Effector CD8-positive, alpha-beta T cell (primary cell): ENCODE data around the gene SYN1.
A peak's percentile ranks its signal among the peaks of the same experiment; 100 is the strongest.
"Not testable (repeated sequence)": the region's sequence is repeated elsewhere in the genome, so short reads cannot be mapped to it uniquely, and the experiment has no call there.

Experiments used
- DNase-seq: peaks from one replicate; lab custom pipeline; 2025; lab: John Stamatoyannopoulos, UW
- total RNA-seq, 4 experiments: gene quantifications; one replicate each; lab custom pipeline; 2026; lab: John Stamatoyannopoulos, UW

SYN1 gene
- 0 to 0.24 (median 0.04) reads per million in 4 experiments for total RNA-seq

GRCh38 chrX:47619486-47620302 is at the start of gene SYN1:
Gene SYN1, minus strand, starts transcription at chrX:47619857. Its CDS starts 129 bp downstream, at chrX:47619728.
- peak; percentile 65 for DNase-seq

DNA sequence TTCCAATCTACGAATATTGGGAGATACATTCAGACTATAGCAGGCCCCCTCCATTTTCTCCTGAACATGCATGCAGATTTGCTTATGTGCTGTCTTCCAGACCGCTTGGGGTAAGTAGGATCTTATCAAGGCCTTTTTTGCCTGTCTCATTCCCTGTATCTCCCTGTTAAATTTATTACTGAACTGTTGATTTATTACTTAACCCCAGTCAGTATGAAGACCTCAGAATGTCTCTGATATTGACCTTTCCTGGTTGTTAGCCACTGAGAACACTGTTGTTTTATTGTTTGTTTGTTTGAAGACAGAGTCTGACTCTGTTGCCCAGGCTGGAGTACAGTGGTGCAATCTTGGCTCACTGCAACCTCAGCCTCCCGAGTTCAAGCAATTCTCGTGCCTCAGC is 46.1 kb upstream of the SYN1 start:
- not testable (repeated sequence) for DNase-seq

DNA sequence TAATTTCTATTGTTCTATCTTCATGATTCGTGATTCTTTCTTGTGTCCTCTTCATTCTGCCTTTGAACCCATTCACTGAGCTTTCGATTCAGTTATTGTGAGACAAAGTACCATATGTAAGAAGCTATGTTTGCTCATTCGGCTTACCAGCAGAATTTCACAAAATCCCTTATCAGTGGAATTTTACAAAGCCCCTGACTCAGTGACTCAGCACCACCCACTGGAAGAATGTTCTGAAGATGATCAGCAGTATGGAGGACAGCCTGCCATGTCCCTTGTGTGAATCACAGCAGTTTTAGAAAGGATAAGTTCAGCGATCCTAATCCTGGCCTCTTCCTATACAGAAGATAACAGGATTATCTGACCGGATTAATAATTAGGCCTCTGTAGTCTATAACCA is 45.1 kb upstream of the SYN1 start:
- no peak for DNase-seq

- DNase-seq, result no peak
Measured at GRCh38 chrX:47662144-47662657, 42.5 kb upstream of the SYN1 start.

GRCh38 chrX:47661539-47661938 is 41.9 kb upstream of the SYN1 start:
- DNase-seq, result no peak

DNA sequence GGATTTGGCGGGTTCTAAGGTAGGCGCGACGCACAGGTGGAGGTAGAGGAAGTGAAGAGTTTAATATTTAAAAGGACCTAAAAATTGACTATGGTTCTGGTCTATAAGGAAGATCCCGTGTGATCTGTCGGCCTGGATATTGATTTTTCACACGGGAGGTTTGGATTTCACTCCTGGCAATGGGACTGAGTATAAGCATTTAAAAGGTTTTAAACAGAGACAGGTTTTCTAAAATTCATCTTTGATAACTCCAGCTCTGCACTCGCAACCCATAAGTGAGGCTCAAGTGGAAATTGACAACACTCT is 39.7 kb upstream of the SYN1 start:
- DNase-seq, result no peak

- DNase-seq, result peak; percentile 89
Measured at GRCh38 chrX:47658684-47659420, 39.2 kb upstream of the SYN1 start, which contains the start of gene UXT. Gene UXT, minus strand, starts transcription at chrX:47659180. Its CDS starts 253 bp downstream, at chrX:47658927.

DNA sequence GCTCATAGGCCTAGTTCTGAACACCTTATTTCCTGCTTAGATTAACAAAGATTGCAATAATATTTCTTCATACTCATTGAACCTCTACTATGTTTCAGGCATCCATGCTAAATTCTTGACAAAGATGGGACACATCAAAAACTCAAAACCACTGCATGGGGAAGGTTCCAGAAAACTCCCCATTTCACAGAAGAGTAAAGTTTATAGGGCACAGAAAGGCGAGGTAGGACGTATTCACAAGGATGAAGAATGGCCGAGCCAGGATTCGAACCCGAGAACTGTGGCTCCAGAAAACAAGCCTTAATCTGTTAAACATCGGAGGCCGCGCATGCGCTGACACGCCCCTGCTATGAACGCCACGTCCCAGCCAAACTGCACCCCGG is 38.6 kb upstream of the SYN1 start:
- DNase-seq, result no peak

GRCh38 chrX:47651043-47651905 is 31.6 kb upstream of the SYN1 start:
- DNase-seq, result no peak

DNA sequence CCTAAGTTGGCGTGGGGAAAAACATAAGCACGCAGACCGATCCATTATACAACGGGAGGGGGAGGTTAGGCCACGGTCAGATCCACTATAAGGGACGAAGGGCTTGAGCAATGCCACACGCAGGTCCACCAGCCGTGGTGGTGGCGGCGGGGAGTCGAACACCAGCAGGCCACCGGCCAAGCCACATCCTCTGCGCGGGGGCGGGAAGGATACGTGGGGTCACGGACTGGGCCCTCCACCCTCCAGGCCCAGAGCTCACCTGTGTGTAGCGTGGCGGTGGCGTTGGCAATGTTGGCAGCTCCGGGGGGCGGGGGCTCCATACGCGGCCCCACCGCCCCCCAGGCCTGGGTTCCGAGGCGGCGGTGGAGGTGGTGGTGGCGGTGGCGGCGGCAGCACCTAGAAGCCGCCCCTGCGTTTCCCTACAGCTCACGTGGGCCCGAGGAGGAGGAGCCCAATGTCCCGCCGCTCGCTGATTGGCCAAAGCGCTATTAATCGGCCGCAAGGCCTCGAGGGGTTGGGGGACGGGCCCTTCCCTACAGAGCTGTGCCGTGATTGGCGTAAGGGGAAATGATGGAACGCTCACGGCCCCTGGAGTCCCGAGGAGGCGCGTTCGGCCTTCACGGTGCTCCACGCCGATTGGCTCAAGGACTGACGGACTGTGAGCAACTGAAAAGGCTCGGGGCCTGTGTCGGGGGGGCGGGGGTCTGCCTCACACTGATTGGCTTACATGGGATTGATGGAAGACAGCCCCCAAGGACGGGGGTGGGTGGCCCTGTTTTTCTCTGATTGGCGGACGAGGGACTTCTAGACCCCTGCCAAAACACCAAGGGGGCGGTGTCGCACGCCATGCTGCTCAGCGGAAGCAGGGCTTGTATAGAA is 30.7 kb upstream of the SYN1 start, which contains the start of gene ELK1:
Gene ELK1 (minus strand): TSS at position 400 of the 879 bp plus-strand sequence. CDS start 9,122 bp downstream, outside the sequence.
- DNase-seq, result peak; percentile 87

DNA sequence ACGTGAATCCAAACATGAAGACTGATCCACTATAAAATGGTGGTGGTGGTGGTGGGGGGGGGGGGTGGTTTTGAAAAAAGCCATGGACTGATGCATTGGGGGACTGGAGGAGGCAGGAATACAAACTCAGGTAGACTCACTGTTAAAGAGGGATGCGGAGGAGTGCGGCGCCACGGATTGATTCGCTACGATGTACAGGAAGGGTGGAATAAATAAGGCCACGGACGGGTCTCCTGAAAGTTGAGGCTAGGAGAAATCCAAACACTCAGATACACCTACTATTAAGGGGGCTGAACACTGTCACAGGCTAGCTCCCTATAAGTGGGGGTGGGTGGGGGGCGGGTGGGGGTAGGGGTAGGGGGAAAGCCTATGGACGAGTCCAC is 30.1 kb upstream of the SYN1 start:
- DNase-seq, result no peak

- DNase-seq, result no peak
Measured at GRCh38 chrX:47649271-47649670, 29.6 kb upstream of the SYN1 start.

DNA sequence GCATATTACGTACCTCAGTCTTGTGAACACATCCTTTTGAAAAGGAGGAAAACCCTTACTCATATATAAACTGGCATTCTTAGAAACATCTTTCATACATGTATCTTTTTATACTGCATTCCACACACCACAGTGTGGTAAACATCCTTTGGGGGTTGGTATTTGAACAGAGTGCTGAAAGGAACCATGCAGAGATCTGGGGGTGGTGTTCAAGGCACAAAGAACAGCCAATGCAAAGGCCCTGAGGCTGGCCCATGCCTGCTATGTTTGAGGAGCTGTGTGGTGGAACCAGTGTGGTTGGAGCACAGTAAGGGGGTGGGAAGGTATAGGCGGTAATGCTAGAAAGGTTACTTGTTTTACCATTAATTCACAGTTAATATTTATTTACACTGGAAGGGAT is 28.7 kb upstream of the SYN1 start:
- no peak for DNase-seq

DNA sequence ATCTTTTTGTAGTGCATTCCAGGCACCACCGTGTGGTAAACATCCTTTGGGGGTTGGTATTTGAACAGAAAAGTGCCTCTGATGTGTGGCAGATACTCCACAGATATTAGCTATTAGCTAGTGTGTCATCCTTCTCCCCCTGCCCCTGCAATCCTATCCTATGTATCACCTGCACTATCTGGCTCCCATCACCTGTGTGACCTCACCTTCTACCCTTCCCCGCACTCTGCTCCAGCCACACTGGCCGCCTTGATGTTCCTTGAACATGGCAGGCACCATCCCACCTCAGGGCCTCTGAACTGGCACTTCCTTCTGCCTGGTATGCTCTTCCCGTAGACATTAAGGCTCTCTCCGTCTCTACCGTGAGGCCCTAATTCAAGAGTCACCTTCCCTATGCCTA is 27.0 kb upstream of the SYN1 start:
- no peak for DNase-seq

GRCh38 chrX:47645530-47645929 is 25.9 kb upstream of the SYN1 start:
- no peak for DNase-seq

- no peak for DNase-seq
Measured at GRCh38 chrX:47644557-47645091, 25.0 kb upstream of the SYN1 start.

GRCh38 chrX:47643926-47644325 is 24.3 kb upstream of the SYN1 start:
- DNase-seq, result no peak

DNA sequence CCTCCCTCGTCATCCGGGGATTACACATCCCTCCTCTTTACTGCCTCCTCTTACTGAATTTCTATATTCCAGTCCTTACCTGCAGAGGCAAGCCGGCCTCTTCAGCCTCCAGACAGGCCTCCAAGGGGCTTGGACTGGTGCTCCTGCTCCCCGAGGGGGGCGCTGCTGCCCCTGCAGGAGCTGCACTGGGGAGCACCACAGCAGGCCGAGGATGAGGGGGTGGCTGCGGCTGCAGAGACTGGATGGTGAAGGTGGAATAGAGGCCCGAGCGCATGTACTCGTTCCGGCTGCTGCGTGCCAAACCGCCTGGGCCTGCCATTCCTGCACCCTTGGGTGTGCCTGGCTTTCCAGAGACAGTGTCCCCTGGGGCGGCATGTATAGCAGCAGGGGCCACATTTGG is 19.2 kb upstream of the SYN1 start:
- DNase-seq, result no peak

GRCh38 chrX:47637546-47638195 is 18.0 kb upstream of the SYN1 start:
- DNase-seq, result no peak
